Esophagus muscularis mucosa (tissue), 4 donors: ENCODE data around the gene MAGI1. TPM values are rescaled to one million over a fixed set of nuclear protein-coding genes. Genes with fewer than 3 reads are reported as not detected.

Source experiments
- DNase-seq: peaks from one replicate; pipeline ENCODE4 v3.0.0-alpha.2; 2017; ENCODE audit errors: extremely low spot score
- H3K27ac ChIP-seq, 4 donors: fragments of 200-600 bp; sonication (generic); replicated peaks in 1 of 4; 1 replicate in 3 of 4; 2 replicates in 1 of 4; pipeline ENCODE4 v1.5.1; 2016 to 2019; ENCODE audit warnings: mild to moderate bottlenecking in 1 of 4
- H3K27me3 ChIP-seq, 4 donors: fragments of 200-600 bp; sonication (generic); one replicate each; pipeline versions ENCODE4 v1.5.1 to v1.6.0; 2016 to 2019
- H3K36me3 ChIP-seq, 4 donors: fragments of 200-600 bp; sonication (generic); one replicate each; pipeline ENCODE4 v1.5.1; 2016 to 2019
- H3K4me1 ChIP-seq, 4 donors: fragments of 200-600 bp; sonication (generic); one replicate each; pipeline ENCODE4 v1.5.1; 2016 to 2019
- H3K4me3 ChIP-seq, 4 donors: fragments of 200-600 bp; sonication (generic); 1 replicate in 2 of 4; 2 replicates in 2 of 4; pipeline ENCODE4 v1.5.1; 2016 to 2019; ENCODE audit warnings: mild to moderate bottlenecking in 4 of 4, moderate library complexity in 1 of 4
- H3K9me3 ChIP-seq, 4 donors: fragments of 200-600 bp; sonication (generic); 1 replicate in 3 of 4; 2 replicates in 1 of 4; pipeline ENCODE4 v1.5.1; 2016 to 2019
- EP300 ChIP-seq: sonication (generic); formaldehyde crosslinking; IDR thresholded peaks from one replicate; pipeline ENCODE4 v1.6.1; 2017; ENCODE audit warnings: antibody characterized with exemption
- POLR2A ChIP-seq: fragments of 450-650 bp; IDR thresholded peaks from one replicate; pipeline ENCODE4 v1.6.1; 2017; ENCODE audit warnings: antibody characterized with exemption, moderate library complexity, mild to moderate bottlenecking, low read depth
- POLR2AphosphoS5 ChIP-seq, 2 donors: sonication (generic); formaldehyde crosslinking; IDR thresholded peaks; one replicate each; pipeline ENCODE4 v1.6.1; 2017; ENCODE audit warnings: antibody characterized with exemption in 2 of 2
- whole genome bisulfite sequencing: methylation state at CpG from one replicate; pipeline ENCODE4 v1.1.5; 2018; 5-methylcytosine and 5-hydroxymethylcytosine counted together
- intact Hi-C: fragments of 100-400 bp; cut with DNase I; formaldehyde crosslinking; loops from one replicate; pipeline ENCODE4 v1.15.1; 2023
- total RNA-seq, 4 donors: library from RNA; depleted of rRNA; stranded (reverse); fragments of >200 nt; gene quantifications; one replicate each; pipeline versions ENCODE4 v1.1.0 to v1.2.1, GENCODE V29; 2016
- TF ChIP-seq, protein P1 (sequence below), 3 experiments: fragments of 200-600 bp in 2 of 3; fragments of 450-650 bp in 1 of 3; sonication (generic) in 2 of 3; IDR thresholded peaks; one replicate each; pipeline ENCODE4 v1.5.1; 2017 to 2019; ENCODE audit warnings: antibody characterized with exemption in 3 of 3, mild to moderate bottlenecking in 2 of 3, moderate library complexity in 1 of 3

MAGI1 gene
- total RNA-seq, 4 donors from 2014 or later = 17.1 to 35.1 (median 25.2) TPM

- Histone ChIP-seq H3K4me3 (no peak overlapping the region), H3K9me3 (no peaks in the 10 kb centered on the region), H3K4me1 (peaks cover 6 to 15% (median 9%) of the 10 kb centered on the region in 4 donors), H3K36me3 (no peaks in the 10 kb centered on the region), H3K27me3 (no peaks in the 10 kb centered on the region), H3K27ac (no peak overlapping the region)
- WGBS = 76% methylated on average over 6 of the region's 6 CpGs
- intact Hi-C loops = no loop called here
- TF ChIP-seq EP300 (no peak), POLR2A (no peak), POLR2AphosphoS5 (IDR thresholded peaks at IDR 0.05) (no peak)
- TF ChIP-seq, protein P1, sequence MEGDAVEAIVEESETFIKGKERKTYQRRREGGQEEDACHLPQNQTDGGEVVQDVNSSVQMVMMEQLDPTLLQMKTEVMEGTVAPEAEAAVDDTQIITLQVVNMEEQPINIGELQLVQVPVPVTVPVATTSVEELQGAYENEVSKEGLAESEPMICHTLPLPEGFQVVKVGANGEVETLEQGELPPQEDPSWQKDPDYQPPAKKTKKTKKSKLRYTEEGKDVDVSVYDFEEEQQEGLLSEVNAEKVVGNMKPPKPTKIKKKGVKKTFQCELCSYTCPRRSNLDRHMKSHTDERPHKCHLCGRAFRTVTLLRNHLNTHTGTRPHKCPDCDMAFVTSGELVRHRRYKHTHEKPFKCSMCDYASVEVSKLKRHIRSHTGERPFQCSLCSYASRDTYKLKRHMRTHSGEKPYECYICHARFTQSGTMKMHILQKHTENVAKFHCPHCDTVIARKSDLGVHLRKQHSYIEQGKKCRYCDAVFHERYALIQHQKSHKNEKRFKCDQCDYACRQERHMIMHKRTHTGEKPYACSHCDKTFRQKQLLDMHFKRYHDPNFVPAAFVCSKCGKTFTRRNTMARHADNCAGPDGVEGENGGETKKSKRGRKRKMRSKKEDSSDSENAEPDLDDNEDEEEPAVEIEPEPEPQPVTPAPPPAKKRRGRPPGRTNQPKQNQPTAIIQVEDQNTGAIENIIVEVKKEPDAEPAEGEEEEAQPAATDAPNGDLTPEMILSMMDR (IDR thresholded peaks at IDR 0.05) = no peak
- DNase-seq = peak; percentile 29
Measured at GRCh38 chr3:65875393-65876027, 163.2 kb downstream of the MAGI1 start.

DNA sequence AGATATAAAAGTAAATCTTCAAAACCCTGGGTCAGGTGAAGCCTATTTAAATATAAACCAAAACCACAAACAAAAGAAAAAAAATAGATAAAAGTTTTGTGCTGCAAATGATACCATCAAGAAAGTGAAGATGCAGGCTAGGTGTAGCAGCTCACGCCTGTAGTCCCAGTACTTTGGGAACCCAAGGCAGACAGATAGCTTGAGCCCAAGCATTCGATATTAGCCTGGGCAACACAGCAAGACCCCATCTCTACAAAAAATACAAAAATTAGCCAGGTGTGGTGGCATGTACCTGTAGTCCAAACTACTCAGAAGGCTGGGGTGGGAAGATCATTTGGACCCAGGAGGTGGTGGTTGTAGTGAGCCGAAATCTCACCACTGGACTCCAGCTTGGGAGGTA, 164.8 kb downstream of the MAGI1 start:
- H3K27ac ChIP-seq = no peak overlapping the region
- peaks cover 6 to 15% (median 9%) of the 10 kb centered on the region in 4 donors for H3K4me1 ChIP-seq
- TF ChIP-seq POLR2AphosphoS5 (IDR thresholded peaks at IDR 0.05) = no peak
- TF ChIP-seq POLR2A = no peak
- TF ChIP-seq, protein P1 (IDR thresholded peaks at IDR 0.05) = no peak
- TF ChIP-seq EP300 = no peak
- no peak overlapping the region for H3K4me3 ChIP-seq
- peak; percentile 5 for DNase-seq
- 95% methylated on average over 3 of the region's 3 CpGs for WGBS
- H3K36me3 ChIP-seq = no peaks in the 10 kb centered on the region
- H3K9me3 ChIP-seq = no peaks in the 10 kb centered on the region
- intact Hi-C loops = no loop called here
- H3K27me3 ChIP-seq = no peaks in the 10 kb centered on the region

GRCh38 chr3:65873028-65873427, 165.7 kb downstream of the MAGI1 start:
- intact Hi-C loops = no loop called here
- 82% methylated on average over 6 of the region's 6 CpGs for WGBS
- peaks cover 6 to 15% (median 9%) of the 10 kb centered on the region in 4 donors for H3K4me1 ChIP-seq
- H3K4me3 ChIP-seq = no peak overlapping the region
- TF ChIP-seq, protein P1 (IDR thresholded peaks at IDR 0.05) = no peak
- TF ChIP-seq EP300 = no peak
- TF ChIP-seq POLR2AphosphoS5 (IDR thresholded peaks at IDR 0.05) = no peak
- no peak for TF ChIP-seq POLR2A
- H3K9me3 ChIP-seq = no peaks in the 10 kb centered on the region
- no peaks in the 10 kb centered on the region for H3K36me3 ChIP-seq
- no peaks in the 10 kb centered on the region for H3K27me3 ChIP-seq
- H3K27ac ChIP-seq = no peak overlapping the region
- DNase-seq = peak; percentile 60

DNA sequence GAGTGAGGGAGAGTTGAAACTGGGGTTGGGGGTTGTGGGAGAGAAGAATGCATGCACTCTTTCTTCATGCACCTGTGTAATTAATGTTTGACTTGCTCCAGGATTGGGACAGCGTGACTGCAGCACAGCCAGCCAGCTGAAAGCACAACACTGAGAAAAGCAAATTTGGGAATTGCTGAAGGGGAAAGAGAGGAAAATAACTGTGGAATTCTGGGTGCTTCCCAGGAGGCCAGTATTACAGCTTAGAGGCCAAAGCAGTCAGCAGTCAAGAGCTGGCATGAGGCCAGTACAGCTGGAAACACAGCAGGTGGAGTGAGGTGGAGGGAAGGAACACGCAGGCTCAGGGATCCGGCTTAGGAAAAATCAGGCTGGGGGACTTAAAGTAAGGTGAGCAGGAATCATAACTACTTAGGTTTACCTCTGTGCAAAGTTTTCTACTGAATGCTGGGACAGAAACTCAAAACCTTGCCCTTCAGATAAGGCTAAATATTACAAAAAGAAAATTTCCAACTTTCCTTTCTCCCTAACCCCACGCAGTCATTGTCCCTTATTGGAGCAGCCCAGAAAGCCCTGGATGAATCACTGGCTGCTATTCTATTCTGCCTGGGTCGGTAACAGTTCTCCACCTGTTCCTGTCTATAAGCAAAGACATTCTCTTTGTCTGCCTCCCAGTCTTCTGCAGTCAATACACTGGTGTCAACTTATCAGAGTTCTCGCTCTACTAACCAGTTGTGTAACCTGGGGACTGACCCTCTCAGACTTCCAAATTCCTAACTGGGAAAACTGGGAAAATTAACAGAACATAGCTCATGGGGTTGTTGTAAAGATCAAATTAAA, 167.2 kb downstream of the MAGI1 start:
- TF ChIP-seq POLR2AphosphoS5 (IDR thresholded peaks at IDR 0.05) = no peak
- no peak for TF ChIP-seq POLR2A
- TF ChIP-seq, protein P1 (IDR thresholded peaks at IDR 0.05) = no peak
- TF ChIP-seq EP300 = no peak
- H3K36me3 ChIP-seq = no peaks in the 10 kb centered on the region
- WGBS = 61% methylated on average over 6 of the region's 6 CpGs
- H3K9me3 ChIP-seq = no peaks in the 10 kb centered on the region
- intact Hi-C loops = no loop called here
- no peak overlapping the region for H3K4me3 ChIP-seq
- peaks cover 6 to 15% (median 9%) of the 10 kb centered on the region in 4 donors for H3K4me1 ChIP-seq
- no peak overlapping the region for H3K27ac ChIP-seq
- H3K27me3 ChIP-seq = no peaks in the 10 kb centered on the region
- DNase-seq = peak; percentile 55
